OCI-LY1 (cell line): Measurements from ENCODE around the gene CBL.

Experiments used
- CTCF ChIP-seq: fragments of 200-600 bp; sonication (generic), shearing (Covaris generic); IDR thresholded peaks from 2 replicates; pipeline ENCODE4 v1.5.1; 2017; ENCODE audit warnings: mild to moderate bottlenecking, antibody characterized with exemption, low read length, moderate library complexity, mixed read lengths
- EZH2 ChIP-seq: fragments of 200-600 bp; sonication (generic), shearing (Covaris generic); IDR thresholded peaks from 2 replicates; pipeline ENCODE4 v1.8.0; 2017; ENCODE audit warnings: borderline replicate concordance, mixed run types, mild to moderate bottlenecking, antibody characterized with exemption, low read length, moderate library complexity, mixed read lengths

- TF ChIP-seq CTCF (no peak), EZH2 (no peak)
These were observed 18.1 kb upstream of the CBL start for GRCh38 chr11:119188067-119188466.
